WTC11 (cell line): ENCODE measurements around the gene FNDC3B. TPM values are rescaled to one million over a fixed set of nuclear protein-coding genes. Genes with fewer than 3 reads are reported as not detected.

Experiments
- ATAC-seq: fragments of 200-7000 bp; cut with Tn5 transposase; 2 replicates; pipeline ENCODE4 v1.10.0; 2021; ENCODE audit warnings: mild to moderate bottlenecking, moderate library complexity
- CTCF ChIA-PET: fragments of 300-600 bp; sonication (Branson Sonifier 250); formaldehyde crosslinking; loops from one replicate; lab custom pipeline; 2021; ENCODE audit warnings: antibody characterized with exemption; lab: Charles Lee
- POLR2A ChIA-PET: fragments of 350-600 bp; sonication (Branson Sonifier 250); formaldehyde crosslinking; loops from one replicate; lab custom pipeline; 2021; ENCODE audit warnings: antibody characterized with exemption; lab: Charles Lee
- DNase-seq: peaks from one replicate; pipeline ENCODE4 v3.0.0; 2021; ENCODE audit warnings: low spot score
- H3K27ac Mint-ChIP-seq: 2 replicates; pipeline ENCODE4 v1.8.0; 2021; ENCODE audit warnings: mixed read lengths
- H3K27me3 Mint-ChIP-seq: 2 replicates; pipeline ENCODE4 v1.8.0; 2021; ENCODE audit warnings: low read depth, mild to moderate bottlenecking, moderate library complexity, mixed read lengths
- H3K36me3 Mint-ChIP-seq: 2 replicates; pipeline ENCODE4 v1.8.0; 2021; ENCODE audit warnings: mixed read lengths
- H3K4me1 Mint-ChIP-seq: 2 replicates; pipeline ENCODE4 v1.8.0; 2022; ENCODE audit warnings: mixed read lengths
- H3K4me3 Mint-ChIP-seq: 2 replicates; pipeline ENCODE4 v1.8.0; 2021; ENCODE audit warnings: mild to moderate bottlenecking, moderate library complexity, mixed read lengths
- H3K9me3 Mint-ChIP-seq: 2 replicates; pipeline ENCODE4 v1.8.0; 2021; ENCODE audit warnings: mixed read lengths
- ATF2 ChIP-seq: sonication (generic); formaldehyde crosslinking; IDR thresholded peaks from 2 replicates; pipeline ENCODE4 v1.8.1; 2022; ENCODE audit warnings: low read depth, missing genetic modification reagents, borderline replicate concordance
- ATF6 ChIP-seq: sonication (generic); formaldehyde crosslinking; IDR thresholded peaks from 2 replicates; pipeline ENCODE4 v1.8.1; 2023; ENCODE audit warnings: mild to moderate bottlenecking, missing genetic modification reagents
- CDX4 ChIP-seq: fragments of 250-450 bp; sonication (Bioruptor Pico); IDR thresholded peaks from 2 replicates; pipeline ENCODE4 v1.9.0; 2021; ENCODE audit warnings: moderate library complexity, mild to moderate bottlenecking, inconsistent platforms, borderline replicate concordance
- E2F1 ChIP-seq: sonication (generic); formaldehyde crosslinking; IDR thresholded peaks from 2 replicates; pipeline ENCODE4 v1.8.0; 2022; ENCODE audit warnings: mild to moderate bottlenecking, missing genetic modification reagents
- FOXK1 ChIP-seq: sonication (generic); formaldehyde crosslinking; IDR thresholded peaks from 2 replicates; pipeline ENCODE4 v1.8.0; 2022; ENCODE audit warnings: mild to moderate bottlenecking, moderate library complexity, missing genetic modification reagents
- HMGA2 ChIP-seq: fragments of 250-450 bp; sonication (Bioruptor Pico); IDR thresholded peaks from 2 replicates; pipeline ENCODE4 v1.4.0; 2021; ENCODE audit warnings: mild to moderate bottlenecking, moderate library complexity
- HMGXB4 ChIP-seq: sonication (generic); formaldehyde crosslinking; IDR thresholded peaks from 2 replicates; pipeline ENCODE4 v1.8.1; 2023; ENCODE audit warnings: mild to moderate bottlenecking, moderate library complexity, missing genetic modification reagents
- KAT7 ChIP-seq: sonication (generic); formaldehyde crosslinking; IDR thresholded peaks from 2 replicates; pipeline ENCODE4 v1.8.1; 2023; ENCODE audit warnings: missing genetic modification reagents, mild to moderate bottlenecking, borderline replicate concordance
- MLX ChIP-seq: sonication (generic); formaldehyde crosslinking; IDR thresholded peaks from 2 replicates; pipeline ENCODE4 v1.8.1; 2023; ENCODE audit warnings: mild to moderate bottlenecking, missing genetic modification reagents, moderate library complexity
- NR2C2 ChIP-seq: sonication (generic); formaldehyde crosslinking; IDR thresholded peaks from 2 replicates; pipeline ENCODE4 v1.8.0; 2022; ENCODE audit warnings: mild to moderate bottlenecking, missing genetic modification reagents
- PRRX2 ChIP-seq: fragments of 250-450 bp; sonication (Bioruptor Pico); IDR thresholded peaks from 2 replicates; pipeline ENCODE4 v1.8.0; 2021; ENCODE audit warnings: mild to moderate bottlenecking
- TP53 ChIP-seq: sonication (generic); formaldehyde crosslinking; IDR thresholded peaks from 2 replicates; pipeline ENCODE4 v1.8.1; 2023; ENCODE audit warnings: mild to moderate bottlenecking, missing genetic modification reagents
- USF2 ChIP-seq: sonication (generic); formaldehyde crosslinking; IDR thresholded peaks from 2 replicates; pipeline ENCODE4 v1.8.1; 2023; ENCODE audit warnings: mild to moderate bottlenecking, missing genetic modification reagents, moderate library complexity
- ZBTB21 ChIP-seq: sonication (generic); formaldehyde crosslinking; IDR thresholded peaks from 2 replicates; pipeline ENCODE4 v1.8.1; 2023; ENCODE audit warnings: mild to moderate bottlenecking, missing genetic modification reagents, borderline replicate concordance
- ZMAT4 ChIP-seq: fragments of 250-450 bp; sonication (Bioruptor Pico); IDR thresholded peaks from 2 replicates; pipeline ENCODE4 v1.9.0; 2021; ENCODE audit warnings: mild to moderate bottlenecking
- ZNF416 ChIP-seq: fragments of 250-450 bp; sonication (Bioruptor Pico); IDR thresholded peaks from 2 replicates; pipeline ENCODE4 v1.9.0; 2021; ENCODE audit warnings: mild to moderate bottlenecking, inconsistent platforms
- ZNF671 ChIP-seq: fragments of 250-450 bp; sonication (Bioruptor Pico); IDR thresholded peaks from 2 replicates; pipeline ENCODE4 v1.8.0; 2021; ENCODE audit warnings: mild to moderate bottlenecking
- ZSCAN18 ChIP-seq: fragments of 250-450 bp; sonication (Bioruptor Pico); IDR thresholded peaks from 2 replicates; pipeline ENCODE4 v2.1.2; 2022; ENCODE audit warnings: mild to moderate bottlenecking, moderate library complexity
- total RNA-seq: library from RNA; stranded (reverse); gene quantifications from 3 replicates; pipeline ENCODE4 v1.2.3, GENCODE V29; 2021

Gene FNDC3B
- total RNA-seq, 1 experiment from 2014 or later, result 42.8 TPM

GRCh38 chr3:172378439-172378838 lies 339.1 kb downstream of the FNDC3B start:
- TF ChIP-seq CDX4 (CRISPR knock-in tag) (no peak), ZSCAN18 (no peak), ZMAT4 (CRISPR knock-in tag) (no peak), ZNF671 (CRISPR knock-in tag) (no peak), ZBTB21 (no peak), MLX (CRISPR knock-in tag) (no peak), E2F1 (CRISPR knock-in tag) (no peak), TP53 (CRISPR knock-in tag) (no peak), ZNF416 (CRISPR knock-in tag) (no peak), HMGA2 (no peak), ATF2 (CRISPR knock-in tag) (no peak), USF2 (CRISPR knock-in tag) (no peak), PRRX2 (CRISPR knock-in tag) (no peak)
- Mint-ChIP-seq H3K4me1 (peaks cover 14% of the 10 kb centered on the region), H3K27ac (no peak overlapping the region), H3K9me3 (peaks cover 35% of the 10 kb centered on the region), H3K4me3 (no peak overlapping the region), H3K36me3 (peaks cover 73% of the 10 kb centered on the region), H3K27me3 (no peaks in the 10 kb centered on the region)
- ATAC-seq, result no peak
- ChIA-PET CTCF (no interaction called here), POLR2A (no interaction called here)
- DNase-seq, result no peak

- Mint-ChIP-seq H3K4me3 (no peak overlapping the region), H3K9me3 (peaks cover 35% of the 10 kb centered on the region), H3K27me3 (no peaks in the 10 kb centered on the region), H3K4me1 (peaks cover 15% of the 10 kb centered on the region), H3K36me3 (peaks cover 69% of the 10 kb centered on the region), H3K27ac (no peak overlapping the region)
- ChIA-PET CTCF (no interaction called here), POLR2A (no interaction called here)
- no peak for ATAC-seq
- no peak for DNase-seq
- TF ChIP-seq ATF6 (CRISPR knock-in tag) (no peak), FOXK1 (CRISPR knock-in tag) (no peak), KAT7 (CRISPR knock-in tag) (no peak), CDX4 (CRISPR knock-in tag) (no peak), HMGXB4 (CRISPR knock-in tag) (no peak), NR2C2 (CRISPR knock-in tag) (no peak), ZNF416 (CRISPR knock-in tag) (no peak)
Measured at GRCh38 chr3:172379372-172379771, 340.0 kb downstream of the FNDC3B start.
